ENCODE data around the gene JAKMIP1. TPM values are rescaled to one million over a fixed set of nuclear protein-coding genes. Genes with fewer than 3 reads are reported as not detected.

JAKMIP1 gene
- total and polyA plus RNA-seq, 2 of the 13 experiments (the other 11 are each of a cell fraction or from before 2014, with no cell fraction given), result not detected

DNA sequence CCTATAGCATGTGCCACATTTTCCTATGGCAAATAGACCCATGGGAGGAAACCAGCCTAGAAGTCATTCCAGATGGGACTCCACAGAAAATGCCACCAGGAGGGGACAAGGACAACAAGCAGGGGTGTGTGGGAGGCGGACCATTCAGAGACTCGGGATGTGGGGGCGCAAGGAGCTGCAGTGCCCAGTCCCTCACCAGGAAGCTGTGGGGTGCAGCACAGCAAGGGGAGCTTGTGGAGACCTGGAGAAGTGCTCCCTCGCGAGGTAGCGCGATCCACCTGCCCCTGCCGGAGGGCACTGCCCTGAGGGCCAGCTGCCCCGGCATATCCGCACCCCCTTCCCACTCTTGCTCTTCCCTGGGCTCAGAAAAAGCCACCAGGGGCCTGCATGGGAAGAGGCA is 136.7 kb downstream of the JAKMIP1 start:
- Histone ChIP-seq H3K4me1 (ENCODE audit: insufficient read depth, low read length) (no peaks in the 10 kb centered on the region), H3K36me3 (replicated peaks in 1 of 2; ENCODE audit: control insufficient read depth in 1 of 2, insufficient read depth in 2 of 2, low read length in 2 of 2) (no peaks in the 10 kb centered on the region), H4K20me1 (ENCODE audit: insufficient read depth, low read length) (no peaks in the 10 kb centered on the region), H3K9me3 (ENCODE audit: low read length) (peaks cover 26% of the 10 kb centered on the region), H3K27ac (ENCODE audit: extremely low read length, insufficient read depth, low read length) (no peak overlapping the region), H3K4me3 (replicated peaks in 1 of 3; ENCODE audit: insufficient read depth in 1 of 3, low read depth in 2 of 3, low read length in 3 of 3) (no peak overlapping the region), H3K4me2 (ENCODE audit: low read depth, low read length) (no peak overlapping the region), H3K79me2 (ENCODE audit: insufficient read depth, low read length) (no peaks in the 10 kb centered on the region), H2AFZ (ENCODE audit: low read length) (no peak overlapping the region), H3K27me3 (ENCODE audit: control insufficient read depth in 1 of 2, insufficient read depth in 2 of 2, low read length in 2 of 2) (peaks cover 0 to 19% of the 10 kb centered on the region in 2 experiments; a peak in 3 of 5 replicates), H3K9ac (ENCODE audit: insufficient read depth, low read depth, low read length) (no peak overlapping the region)
- in situ Hi-C loops (cut with HindIII; ENCODE audit: extremely low pct_ligation_motif_present, low pct_unique_long_range_greater_than_20kb) (no loop called here), intact Hi-C loops (cut with micrococcal nuclease; ENCODE audit: unreplicated experiment) (no loop called here)
- ChIA-PET POLR2A (no interaction called here), CTCF (ENCODE audit: low intra/inter-chr PET ratio, low total read pairs) (no interaction called here)
- ATAC-seq, result no peak
- no peak for DNase-seq (ENCODE audit: low spot score)
- 41% methylated on average over 6 of the region's 10 CpGs for WGBS (ENCODE audit: low lambda C conversion rate)
- no peak for FAIRE-seq
- no TSS peak for BruUV-seq (replicated peaks)
- TF ChIP-seq TBX2 (CRISPR knock-in tag; IDR thresholded peaks at IDR 0.05; ENCODE audit: borderline replicate concordance) (no peak), GFI1 (CRISPR knock-in tag; IDR thresholded peaks at IDR 0.05; ENCODE audit: borderline replicate concordance) (no peak), ZNF552 (CRISPR knock-in tag; IDR thresholded peaks at IDR 0.05; ENCODE audit: borderline replicate concordance) (no peak), SRSF4 (IDR thresholded peaks at IDR 0.05; ENCODE audit: low read depth, low read length, poor library complexity, severe bottlenecking) (no peak), ZNF619 (CRISPR knock-in tag; IDR thresholded peaks at IDR 0.05) (no peak), ZNF883 (CRISPR knock-in tag; IDR thresholded peaks at IDR 0.05; ENCODE audit: not compliant biosample characterization) (no peak), ZKSCAN8 (CRISPR knock-in tag; IDR thresholded peaks at IDR 0.05; ENCODE audit: borderline replicate concordance) (no peak), ZNF704 (CRISPR knock-in tag; IDR thresholded peaks at IDR 0.05; ENCODE audit: borderline replicate concordance) (no peak), DMTF1 (CRISPR knock-in tag; IDR thresholded peaks at IDR 0.05) (no peak), ISL2 (CRISPR knock-in tag; IDR thresholded peaks at IDR 0.05) (no peak), MAFK (conservative IDR thresholded peaks at IDR 0.05 in 1 of 2, IDR thresholded peaks at IDR 0.05 in 1 of 2; ENCODE audit: low read length in 2 of 2) (no peak), TEAD2 (CRISPR knock-in tag; IDR thresholded peaks at IDR 0.05) (no peak), TRIM24 (CRISPR knock-in tag; IDR thresholded peaks at IDR 0.05) (no peak), ZNF790 (CRISPR knock-in tag; IDR thresholded peaks at IDR 0.05; ENCODE audit: borderline replicate concordance) (no peak), ZNF275 (CRISPR knock-in tag; IDR thresholded peaks at IDR 0.05; ENCODE audit: borderline replicate concordance) (no peak)
- TF ChIP-seq, protein P1, sequence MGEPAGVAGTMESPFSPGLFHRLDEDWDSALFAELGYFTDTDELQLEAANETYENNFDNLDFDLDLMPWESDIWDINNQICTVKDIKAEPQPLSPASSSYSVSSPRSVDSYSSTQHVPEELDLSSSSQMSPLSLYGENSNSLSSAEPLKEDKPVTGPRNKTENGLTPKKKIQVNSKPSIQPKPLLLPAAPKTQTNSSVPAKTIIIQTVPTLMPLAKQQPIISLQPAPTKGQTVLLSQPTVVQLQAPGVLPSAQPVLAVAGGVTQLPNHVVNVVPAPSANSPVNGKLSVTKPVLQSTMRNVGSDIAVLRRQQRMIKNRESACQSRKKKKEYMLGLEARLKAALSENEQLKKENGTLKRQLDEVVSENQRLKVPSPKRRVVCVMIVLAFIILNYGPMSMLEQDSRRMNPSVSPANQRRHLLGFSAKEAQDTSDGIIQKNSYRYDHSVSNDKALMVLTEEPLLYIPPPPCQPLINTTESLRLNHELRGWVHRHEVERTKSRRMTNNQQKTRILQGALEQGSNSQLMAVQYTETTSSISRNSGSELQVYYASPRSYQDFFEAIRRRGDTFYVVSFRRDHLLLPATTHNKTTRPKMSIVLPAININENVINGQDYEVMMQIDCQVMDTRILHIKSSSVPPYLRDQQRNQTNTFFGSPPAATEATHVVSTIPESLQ (CRISPR knock-in tag; conservative IDR thresholded peaks at IDR 0.05), result no peak
- TF ChIP-seq, protein P2, sequence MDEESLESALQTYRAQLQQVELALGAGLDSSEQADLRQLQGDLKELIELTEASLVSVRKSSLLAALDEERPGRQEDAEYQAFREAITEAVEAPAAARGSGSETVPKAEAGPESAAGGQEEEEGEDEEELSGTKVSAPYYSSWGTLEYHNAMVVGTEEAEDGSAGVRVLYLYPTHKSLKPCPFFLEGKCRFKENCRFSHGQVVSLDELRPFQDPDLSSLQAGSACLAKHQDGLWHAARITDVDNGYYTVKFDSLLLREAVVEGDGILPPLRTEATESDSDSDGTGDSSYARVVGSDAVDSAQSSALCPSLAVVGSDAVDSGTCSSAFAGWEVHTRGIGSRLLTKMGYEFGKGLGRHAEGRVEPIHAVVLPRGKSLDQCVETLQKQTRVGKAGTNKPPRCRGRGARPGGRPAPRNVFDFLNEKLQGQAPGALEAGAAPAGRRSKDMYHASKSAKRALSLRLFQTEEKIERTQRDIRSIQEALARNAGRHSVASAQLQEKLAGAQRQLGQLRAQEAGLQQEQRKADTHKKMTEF (CRISPR knock-in tag; IDR thresholded peaks at IDR 0.05), result no peak
